NCI-H146 treated with DMSO at 0.1 percent for 48 hours (cell line): Measurements from ENCODE around the gene DGCR8.

Experiments used
- DNase-seq: peaks from one replicate; lab custom pipeline; 2025; ENCODE audit not compliant: unreplicated experiment; lab: John Stamatoyannopoulos, UW

The DGCR8 gene

DNA sequence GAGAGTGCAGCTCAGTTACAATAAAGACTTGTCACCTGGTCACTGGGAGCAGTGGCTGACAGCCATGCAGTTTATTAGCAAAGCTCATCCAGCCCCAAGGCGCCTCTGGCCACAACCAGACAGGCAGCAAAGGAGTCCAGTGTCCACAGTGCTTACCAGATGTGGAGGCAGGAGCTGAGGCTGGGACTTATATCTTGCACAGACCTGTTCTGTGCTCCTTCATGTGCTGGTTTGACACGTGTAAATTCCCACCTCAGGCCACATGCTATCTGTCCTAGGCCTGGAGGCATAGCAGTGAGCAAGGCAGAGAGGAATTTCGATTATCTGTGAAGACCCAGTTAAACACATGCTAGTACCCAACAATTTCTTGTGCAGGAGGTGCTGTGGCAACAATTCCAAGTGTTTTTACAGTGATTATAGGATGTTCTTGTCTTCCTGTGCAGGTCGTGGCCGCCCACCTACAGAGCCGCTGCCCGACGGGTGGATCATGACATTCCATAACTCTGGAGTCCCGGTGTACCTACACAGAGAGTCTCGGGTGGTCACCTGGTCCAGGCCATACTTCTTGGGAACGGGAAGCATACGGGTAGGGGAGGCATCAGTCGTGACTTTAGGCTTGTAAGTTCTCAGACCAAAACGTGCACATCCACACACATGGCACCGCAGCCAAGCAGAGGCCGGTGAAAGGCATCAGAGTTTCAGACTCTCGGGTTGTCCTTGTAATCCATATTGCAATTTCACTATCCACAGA is 9.4 kb downstream of the DGCR8 start:
- DNase-seq: no peak

DNA sequence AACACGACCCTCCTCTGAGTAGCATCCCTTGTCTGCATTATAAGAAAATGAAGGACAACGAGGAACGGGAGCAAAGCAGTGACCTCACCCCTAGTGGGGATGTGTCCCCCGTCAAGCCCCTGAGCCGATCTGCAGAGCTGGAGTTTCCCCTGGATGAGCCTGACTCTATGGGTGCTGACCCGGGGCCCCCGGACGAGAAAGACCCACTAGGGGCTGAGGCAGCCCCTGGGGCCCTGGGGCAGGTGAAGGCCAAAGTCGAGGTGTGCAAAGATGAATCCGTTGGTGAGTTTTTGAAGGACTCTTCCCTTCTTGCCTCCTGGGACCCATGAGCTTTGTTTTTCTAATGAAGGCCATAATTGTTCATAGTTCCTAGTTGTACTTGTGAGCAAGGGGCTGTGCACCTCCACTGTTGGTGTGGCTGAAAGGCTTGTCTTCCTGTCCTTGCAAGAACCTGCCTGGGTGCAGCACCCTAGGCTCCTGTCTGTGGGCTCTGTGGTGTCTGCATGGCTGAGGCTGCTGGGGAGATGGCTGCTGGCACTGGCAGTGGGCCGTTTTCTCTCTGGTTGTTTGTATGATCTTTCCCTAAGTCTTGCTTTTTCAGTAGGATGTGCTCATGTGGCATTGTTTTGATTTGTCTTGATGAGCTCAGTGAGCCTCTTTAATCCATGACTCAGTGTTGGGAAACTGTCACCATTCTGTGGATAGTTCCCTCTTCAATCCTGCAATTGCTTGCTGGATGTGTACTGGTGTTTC is 10.1 kb downstream of the DGCR8 start:
- DNase-seq: no peak

DNA sequence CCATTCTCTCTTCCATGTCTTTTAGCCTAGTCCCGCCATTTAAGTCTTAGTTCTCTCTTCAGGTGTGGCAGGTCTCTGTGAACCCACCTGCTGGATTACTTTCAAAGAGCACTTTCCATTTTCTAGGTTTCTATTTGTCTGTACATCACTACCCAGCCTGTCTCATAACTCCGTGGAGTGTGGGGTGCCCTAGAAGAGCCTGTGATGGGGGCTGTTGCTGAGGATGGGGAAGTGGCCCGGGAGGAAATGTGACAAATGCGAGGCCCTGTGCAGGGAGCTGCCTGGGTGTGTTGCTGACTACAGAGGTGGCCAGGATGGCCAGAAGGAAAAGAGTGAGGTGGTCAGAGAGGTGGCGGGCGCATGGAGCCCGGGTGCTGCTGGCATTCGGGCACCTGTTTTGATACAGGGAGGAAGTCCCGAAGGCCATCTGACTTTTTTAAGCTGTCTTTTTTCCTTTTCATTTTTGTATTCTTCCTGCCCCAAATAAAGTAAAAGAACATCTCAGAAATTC is 10.7 kb downstream of the DGCR8 start:
- no peak for DNase-seq

DNA sequence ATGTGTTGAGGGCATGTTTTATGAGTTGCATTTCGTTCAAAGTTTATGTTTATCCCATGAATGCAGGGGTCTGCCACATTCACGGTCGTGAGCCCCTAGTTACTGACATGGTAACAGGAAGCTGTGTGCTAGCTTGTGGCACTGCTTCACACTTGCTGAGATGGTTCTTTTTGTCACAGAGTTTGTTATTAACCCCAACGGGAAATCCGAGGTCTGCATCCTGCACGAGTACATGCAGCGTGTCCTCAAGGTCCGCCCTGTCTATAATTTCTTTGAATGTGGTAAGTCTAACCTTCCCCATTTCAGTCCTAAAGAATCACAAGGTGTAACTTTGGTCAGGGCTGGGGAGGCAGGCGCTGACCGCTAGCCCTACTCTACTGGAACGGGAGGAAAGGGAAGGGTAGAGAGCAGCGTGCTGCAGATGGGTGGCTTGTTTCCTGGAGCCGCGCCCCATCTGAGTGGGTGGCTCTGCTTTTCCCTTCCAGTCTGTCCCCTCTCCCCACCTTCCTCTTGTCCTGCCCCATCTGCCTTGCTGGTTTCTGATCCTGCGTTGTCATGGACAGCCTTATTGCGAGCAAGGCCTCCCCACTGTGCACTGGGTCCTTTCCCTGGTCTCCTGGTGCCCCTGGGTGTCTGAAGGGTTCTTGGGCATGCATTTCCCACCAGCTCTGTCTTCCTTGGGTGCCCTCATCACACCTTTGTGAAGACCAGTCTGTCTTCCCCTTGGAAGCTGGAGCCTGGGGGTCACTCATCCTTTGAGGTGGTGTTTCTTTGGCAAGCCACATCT is 11.8 kb downstream of the DGCR8 start:
- no peak for DNase-seq

DNA sequence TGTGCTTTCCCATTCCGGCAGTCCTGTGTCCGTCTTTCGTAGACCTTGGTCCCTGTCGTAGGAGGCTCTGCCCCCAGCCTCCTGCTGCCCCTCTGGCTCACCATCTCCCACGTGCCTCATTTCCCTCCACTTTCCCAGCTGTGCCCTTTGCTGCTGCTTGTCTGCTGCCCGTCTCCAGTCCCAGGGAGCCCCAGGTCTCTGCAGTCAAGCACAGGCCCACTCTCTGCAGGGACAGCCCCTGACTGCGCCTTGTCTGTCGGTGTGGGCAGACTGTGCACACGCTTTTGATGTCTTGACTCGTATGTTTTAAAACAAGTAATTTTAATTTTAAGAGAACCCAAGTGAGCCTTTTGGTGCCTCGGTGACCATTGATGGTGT is 12.4 kb downstream of the DGCR8 start:
- DNase-seq: no peak

DNA sequence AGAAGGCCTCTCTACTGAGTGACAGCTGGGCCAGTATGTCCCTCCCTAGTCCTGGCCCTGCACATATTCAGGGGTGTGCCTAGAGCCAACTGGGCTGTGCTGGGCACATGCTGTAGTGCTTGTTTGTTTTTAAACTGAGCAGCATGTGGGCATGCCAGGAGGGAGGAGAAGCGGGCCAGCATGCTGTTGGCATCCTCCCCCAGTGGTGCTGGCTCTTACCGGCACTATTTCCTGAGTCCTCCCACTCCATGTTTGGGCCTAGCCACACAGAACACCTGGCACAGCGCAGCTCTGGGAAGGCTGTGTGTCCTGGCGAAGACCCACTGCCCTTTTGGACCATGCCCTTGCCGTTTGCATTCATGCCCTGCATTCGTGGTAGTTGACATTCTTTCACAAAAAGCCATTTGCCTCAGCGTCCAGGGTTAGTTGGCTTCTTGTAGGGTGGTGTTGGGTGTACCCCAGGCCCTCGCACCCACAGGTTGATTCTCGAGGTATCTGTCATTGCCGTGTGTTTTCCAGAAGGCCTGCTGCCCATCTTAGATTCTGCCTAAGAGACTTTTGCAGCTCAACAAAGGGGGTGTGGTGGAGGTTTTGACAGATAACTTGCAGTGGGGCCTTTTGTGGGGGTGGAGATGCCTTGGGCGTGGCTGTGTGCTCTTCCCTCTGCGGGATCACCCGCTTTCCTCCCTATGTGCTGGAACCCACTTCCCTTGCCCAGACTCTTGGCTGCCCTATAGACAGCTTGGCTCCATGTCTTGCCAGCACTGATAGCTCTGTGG is 13.6 kb downstream of the DGCR8 start:
- DNase-seq: no peak

DNA sequence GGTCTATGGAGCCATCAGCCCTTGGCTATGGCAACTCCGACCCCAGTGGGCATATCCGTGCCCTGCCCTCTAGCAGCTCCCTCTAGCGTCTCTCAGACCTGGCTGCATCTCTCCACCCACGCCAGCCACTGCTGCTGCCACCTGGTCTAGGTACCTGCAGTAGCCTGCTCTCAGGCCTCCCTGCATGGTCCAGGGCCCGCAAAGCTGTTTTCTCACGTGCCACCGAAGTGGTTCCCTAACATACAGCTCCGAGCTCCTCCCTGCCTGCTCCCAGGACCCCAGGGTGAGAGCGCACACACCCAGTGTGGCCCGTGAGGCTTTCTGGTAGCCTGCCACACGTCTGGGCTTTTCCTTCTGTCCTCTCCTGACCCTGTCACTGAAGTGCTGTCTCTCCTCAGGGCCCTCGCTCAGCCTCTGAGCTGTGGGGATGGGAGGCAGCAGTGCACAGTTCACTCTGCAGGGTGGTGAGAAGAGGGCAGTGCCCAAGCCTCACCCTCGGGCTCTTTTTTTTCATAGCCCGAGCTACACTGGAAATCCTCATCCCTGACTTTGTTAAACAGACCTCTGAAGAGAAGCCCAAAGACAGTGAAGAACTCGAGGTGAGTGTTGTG is 14.3 kb downstream of the DGCR8 start:
- DNase-seq: no peak

DNA sequence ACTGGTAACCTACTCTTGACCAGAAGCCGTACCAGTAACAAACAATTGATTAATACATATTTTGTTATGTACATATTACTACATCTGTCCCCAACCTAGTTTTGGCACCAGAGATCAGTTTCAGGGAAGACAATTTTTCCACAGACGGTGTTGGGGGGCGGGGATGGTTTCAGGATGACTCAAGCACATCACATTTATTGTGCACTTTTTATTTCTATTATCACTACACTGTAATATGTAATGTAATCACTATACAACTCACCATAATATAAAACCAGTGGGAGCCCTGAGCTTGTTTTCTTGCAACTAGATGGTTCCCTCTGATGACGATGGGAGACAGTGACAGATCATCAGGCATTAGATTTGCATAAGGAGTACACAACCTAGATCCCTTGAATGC is 15.5 kb downstream of the DGCR8 start:
- no peak for DNase-seq

DNA sequence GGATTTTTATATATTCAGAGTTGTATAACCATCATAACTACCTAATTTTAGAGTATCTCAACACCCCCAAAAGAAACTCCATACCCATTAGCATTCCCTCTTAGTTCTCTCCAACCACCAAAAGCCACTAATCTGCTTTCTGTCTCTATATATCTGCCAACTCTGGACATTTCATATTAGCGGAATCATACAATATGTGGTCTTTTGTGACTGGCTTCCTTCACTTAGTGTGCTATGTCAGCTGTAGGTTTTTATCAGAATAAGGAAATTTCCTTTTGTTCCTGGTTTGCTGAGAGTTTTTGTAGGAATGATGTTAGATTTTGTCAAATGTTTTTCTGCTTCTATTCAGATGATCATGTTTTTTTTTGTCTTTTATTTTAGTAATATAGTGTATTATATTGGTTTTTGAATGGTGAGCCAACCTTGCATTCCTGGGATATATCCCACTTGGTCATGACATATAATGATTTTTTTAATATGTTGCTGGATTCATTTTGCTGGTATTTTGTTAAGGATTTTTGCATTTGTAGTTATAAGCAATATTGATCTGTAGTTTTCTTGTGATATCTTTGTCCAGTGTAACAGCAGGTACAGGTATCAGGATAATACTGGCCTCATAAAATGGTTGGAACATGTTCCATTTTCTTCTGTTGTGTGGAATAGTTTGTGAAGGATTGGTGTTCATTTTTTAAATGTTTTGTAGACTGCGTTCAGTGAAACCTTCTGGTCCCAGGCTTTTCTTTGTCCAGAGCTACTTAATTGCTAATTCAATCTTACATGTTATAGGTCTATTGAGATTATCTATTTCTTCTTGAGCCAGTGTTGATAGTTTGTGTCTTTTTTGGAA is 16.8 kb downstream of the DGCR8 start:
- DNase-seq: no peak

DNA sequence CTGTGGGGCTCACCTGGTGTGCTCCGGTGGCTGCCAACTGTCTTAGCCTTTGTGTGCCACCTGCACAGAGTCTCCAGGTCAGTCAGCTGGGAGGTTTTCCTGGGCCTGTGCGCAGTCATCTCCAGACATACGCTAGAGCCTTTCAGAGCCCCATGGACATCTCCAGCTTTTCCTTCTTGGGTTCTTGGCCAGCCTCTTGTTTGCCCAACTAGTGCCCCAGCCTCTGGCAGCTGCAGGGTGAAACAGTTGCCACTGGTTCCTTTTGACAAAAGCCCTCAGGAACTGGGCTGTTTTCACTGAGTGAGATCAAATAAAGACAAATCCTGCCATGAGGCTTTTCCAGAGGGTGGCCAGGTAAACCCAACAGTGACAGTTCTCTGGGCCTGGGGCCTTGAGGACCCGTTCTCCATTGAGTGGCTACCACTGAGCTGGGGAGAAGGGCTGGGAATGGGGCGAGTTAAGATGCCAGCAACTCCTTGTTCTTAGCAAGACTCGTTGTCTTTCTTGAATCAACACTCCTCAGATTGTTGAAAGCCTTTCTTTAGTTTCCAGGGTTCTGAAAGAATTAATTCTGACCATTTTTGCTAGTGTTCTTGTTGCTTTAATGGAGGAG is 19.2 kb downstream of the DGCR8 start:
- DNase-seq: no peak

DNA sequence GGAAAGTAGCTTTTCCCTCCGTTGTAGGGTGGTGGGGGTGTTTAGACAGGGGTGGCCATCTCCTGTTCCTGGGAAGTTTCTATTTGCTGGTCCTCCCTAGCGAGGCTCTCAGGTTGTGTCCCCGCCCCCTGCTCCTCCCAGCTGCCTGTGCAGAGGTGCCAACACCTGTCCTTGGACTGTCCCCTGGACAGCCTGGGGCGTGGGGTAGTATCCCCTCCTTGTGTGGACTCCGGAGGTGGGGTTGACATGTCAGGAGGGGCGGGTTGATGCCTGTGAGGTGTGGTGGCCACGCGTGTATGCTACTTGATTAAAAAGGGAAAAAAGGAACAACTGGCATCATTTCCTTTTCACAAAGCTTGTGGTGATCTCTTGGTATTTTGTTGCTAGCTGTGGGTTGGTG is 21.6 kb downstream of the DGCR8 start:
- DNase-seq: no peak

DNA sequence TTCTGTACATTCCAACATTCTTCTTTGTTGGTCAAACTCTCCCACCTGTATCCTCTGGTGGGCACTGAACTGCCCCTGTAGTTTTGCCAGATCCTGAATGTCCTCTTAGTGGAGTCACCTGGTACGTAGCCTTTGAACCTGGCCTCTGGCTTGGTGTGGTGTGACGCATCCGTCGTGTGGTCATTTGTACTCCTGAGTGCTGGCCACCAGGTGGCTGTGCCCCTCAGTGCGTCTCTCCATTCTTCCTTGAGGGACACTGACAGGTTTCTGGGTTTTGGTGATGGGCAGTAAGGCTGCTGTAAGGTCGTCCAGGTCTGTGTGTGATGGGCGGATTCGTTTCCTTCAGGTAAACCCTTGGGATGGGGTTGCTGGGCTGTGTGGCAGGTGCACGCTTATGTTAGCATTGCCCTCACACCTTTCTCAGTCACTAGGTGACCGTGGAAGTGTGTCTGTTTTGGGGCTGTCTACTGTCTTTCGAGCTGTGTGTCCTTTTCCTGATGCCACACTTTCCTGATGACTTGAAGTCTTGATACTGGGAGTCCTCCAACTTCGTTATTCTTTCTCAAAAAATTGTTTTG is 22.3 kb downstream of the DGCR8 start:
- no peak for DNase-seq

DNA sequence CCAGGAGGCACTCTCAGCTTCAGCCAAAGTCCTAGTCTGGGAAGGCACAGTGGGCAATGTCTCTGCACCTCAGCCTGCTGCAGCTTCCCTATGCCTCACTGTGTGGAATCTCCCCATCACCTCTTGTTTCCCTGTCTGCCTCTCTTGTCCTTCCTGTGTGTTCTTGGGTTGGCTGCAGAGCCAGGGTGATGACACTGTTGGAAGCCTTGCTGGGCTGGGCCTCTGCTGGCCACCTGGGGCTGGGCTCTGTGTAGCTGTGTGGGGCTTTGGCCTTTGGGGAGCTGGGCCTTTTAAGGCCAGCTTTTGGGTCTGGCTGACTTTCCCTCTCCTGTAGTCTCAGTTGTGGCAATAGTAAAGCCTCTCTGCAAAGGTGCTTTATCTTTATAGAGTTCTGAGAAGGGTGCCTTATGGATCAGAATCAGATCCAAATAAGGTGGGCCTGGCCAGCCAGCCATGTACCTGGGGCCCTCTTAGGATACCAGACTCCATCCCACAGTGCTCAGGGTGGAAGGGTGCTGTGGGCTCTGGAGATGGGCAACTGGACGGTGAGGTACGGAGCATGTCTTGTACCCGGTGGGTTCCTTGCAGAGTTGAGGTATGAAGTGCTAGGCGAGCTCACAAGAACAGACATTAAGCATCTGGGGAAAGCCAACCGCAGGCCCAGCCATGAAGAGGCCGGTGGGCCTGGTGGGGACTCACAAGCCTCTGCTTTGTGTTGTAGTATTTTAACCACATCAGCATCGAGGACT is 25.6 kb downstream of the DGCR8 start:
- DNase-seq: no peak

DNA sequence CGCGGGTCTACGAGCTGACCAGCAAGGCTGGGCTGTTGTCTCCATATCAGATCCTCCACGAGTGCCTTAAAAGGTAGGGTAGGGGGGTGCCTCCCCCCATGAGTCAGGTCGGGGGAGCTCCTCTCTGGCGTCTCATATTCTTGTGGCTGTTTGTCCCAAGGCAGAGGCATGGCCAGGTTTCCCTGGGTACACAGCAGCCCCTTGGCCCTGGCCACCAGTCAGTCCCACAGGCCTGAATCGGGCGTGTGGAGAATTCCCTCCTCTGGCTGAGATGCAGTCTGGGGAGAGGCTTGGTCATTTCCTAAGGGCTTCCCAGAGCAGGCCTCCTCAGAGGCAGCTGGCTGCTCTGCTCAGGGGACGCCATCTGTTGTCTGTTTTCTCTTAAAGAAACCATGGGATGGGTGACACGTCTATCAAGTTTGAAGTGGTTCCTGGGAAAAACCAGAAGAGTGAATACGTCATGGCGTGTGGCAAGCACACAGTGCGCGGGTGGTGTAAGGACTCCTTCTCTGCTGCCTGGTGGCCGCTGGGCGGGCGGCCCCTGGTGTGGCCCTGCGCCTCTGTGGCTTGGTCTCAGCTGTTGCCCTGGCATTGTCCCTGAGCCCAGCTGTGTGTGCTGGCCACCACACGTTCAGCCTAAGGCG is 26.3 kb downstream of the DGCR8 start:
- no peak for DNase-seq

DNA sequence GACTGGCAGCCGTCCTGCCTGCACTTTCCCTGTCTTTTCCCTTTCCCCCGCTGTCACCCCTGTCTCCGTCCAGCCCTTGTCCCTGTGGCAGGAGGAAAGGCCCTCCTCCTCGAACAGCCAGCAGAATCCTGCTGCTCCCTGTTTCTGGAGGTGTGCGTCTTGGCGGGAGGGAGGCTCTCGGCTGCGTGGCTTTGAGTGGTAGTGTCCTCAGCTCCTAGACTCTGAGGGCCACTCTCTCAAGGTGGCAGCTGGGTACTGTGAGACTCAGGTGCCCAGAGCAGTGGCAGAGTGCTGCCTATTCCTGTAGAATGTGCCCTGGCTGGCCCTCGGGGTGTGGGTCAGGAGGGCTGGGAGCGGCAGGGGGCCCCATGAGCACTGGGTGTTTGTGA is 26.8 kb downstream of the DGCR8 start:
- no peak for DNase-seq

DNA sequence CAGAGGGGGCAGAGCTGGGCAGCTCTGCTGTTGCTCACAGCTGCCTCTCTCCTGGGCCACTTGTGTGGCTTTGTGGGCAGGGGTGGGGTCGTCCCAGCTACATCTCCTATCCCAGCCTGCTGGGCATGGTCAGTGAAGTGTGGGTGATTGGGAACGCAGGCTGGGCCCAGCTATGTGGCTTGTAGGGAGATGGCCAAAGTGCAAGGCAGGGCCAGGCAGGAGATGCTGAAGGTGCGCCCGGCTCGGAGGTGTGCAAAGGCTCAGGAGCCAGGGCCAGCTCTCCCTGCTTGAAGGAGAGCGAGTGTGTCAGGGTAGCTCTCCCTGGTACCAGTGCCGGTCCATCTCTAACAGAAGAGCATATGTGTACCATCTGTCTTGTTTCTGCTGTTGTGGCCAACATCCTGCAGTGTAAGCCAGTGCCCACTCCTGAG is 27.4 kb downstream of the DGCR8 start:
- no peak for DNase-seq

DNA sequence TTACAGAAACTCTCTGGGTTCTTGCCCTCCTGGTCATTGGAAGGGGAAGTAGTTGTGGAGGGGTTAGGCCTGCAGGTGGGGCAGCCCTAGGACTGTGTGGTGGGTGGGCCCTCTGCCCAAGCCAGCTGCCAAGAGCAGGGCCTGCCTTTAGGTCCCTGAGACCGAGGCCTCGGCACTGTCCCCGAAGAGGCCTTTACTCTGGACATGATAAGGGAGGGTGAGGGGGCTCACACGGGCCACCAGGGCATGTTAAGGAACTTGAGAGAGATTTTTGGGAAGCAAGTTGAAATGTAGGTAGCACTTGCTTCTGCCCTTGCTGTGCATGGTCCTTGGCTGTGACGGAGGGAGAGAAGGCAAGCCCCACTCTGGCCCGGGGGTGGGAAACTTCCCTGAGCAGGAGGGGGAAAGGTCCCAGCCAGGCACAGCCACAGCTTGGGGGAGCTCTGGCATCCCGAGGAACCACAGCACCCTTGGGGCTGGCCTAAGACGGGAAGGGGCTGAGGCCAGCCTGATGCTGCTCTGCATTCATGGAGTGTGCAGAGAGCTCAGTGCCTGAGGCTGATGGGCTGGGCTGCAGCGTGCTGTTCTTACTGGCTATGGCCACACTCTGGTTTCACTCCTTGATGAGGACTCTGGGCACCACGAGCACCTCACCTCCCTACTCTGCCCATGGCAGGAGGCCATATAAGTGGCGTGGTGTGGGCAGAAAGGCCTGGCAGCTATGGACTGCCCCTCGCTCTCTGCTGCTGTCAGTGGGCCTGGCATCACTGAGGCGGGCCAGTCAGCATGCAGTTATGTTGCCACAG is 28.1 kb downstream of the DGCR8 start:
- DNase-seq: no peak
